Vagina (tissue), 2 donors: ENCODE measurements around the gene ITSN1. TPM values are rescaled to one million over a fixed set of nuclear protein-coding genes. Genes with fewer than 3 reads are reported as not detected.
"Not testable (repeated sequence)": the region's sequence is repeated elsewhere in the genome, so short reads cannot be mapped to it uniquely, and the experiment has no call there.

ENCODE experiments used
- DNase-seq, 2 donors: peaks; one replicate each; pipeline ENCODE4 v3.0.0-alpha.2; 2017; ENCODE audit errors: extremely low spot score in 2 of 2
- H3K27ac ChIP-seq: fragments of 200-600 bp; sonication (generic); one replicate; pipeline ENCODE4 v1.5.1; 2019
- H3K27me3 ChIP-seq: fragments of 200-600 bp; sonication (generic); one replicate; pipeline ENCODE4 v1.5.1; 2019
- H3K36me3 ChIP-seq, 2 donors: fragments of 200-600 bp; sonication (generic); one replicate each; pipeline ENCODE4 v1.5.1; 2017 to 2019
- H3K4me1 ChIP-seq: fragments of 200-600 bp; sonication (generic); one replicate; pipeline ENCODE4 v1.5.1; 2019
- H3K4me3 ChIP-seq, 2 donors: fragments of 200-600 bp; sonication (generic); 1 replicate in 1 of 2; 2 replicates in 1 of 2; pipeline ENCODE4 v1.5.1; 2016 to 2019
- H3K9me3 ChIP-seq: fragments of 200-600 bp; sonication (generic); one replicate; pipeline ENCODE4 v1.5.1; 2019
- POLR2A ChIP-seq, 2 donors: fragments of 450-650 bp; IDR thresholded peaks; one replicate each; pipeline ENCODE4 v1.6.1; 2017; ENCODE audit warnings: antibody characterized with exemption in 2 of 2, mild to moderate bottlenecking in 2 of 2, moderate library complexity in 2 of 2
- POLR2AphosphoS5 ChIP-seq, 2 donors: sonication (generic); formaldehyde crosslinking; IDR thresholded peaks; one replicate each; pipeline ENCODE4 v1.9.0; 2017; ENCODE audit warnings: antibody characterized with exemption in 2 of 2, mild to moderate bottlenecking in 2 of 2, low read depth in 1 of 2; ENCODE audit not compliant: insufficient read depth in 1 of 2
- intact Hi-C: fragments of 100-400 bp; cut with DNase I; formaldehyde crosslinking; loops from one replicate; pipeline ENCODE4 v1.15.1; 2023
- total RNA-seq: library from RNA; depleted of rRNA; stranded (reverse); fragments of >200 nt; gene quantifications from one replicate; pipeline ENCODE4 v1.2.3, GENCODE V29; 2016
- TF ChIP-seq, protein P1 (sequence below), 3 experiments: fragments of 450-650 bp in 2 of 3; fragments of 200-600 bp in 1 of 3; sonication (generic) in 1 of 3; IDR thresholded peaks; one replicate each; pipeline ENCODE4 v1.5.1; 2017 to 2019; ENCODE audit warnings: antibody characterized with exemption in 3 of 3, mild to moderate bottlenecking in 2 of 3, moderate library complexity in 2 of 3

ITSN1 gene
- total RNA-seq, 1 donor from 2014 or later = 46.9 TPM

GRCh38 chr21:33916200-33916567 lies 273.9 kb downstream of the ITSN1 start:
- Histone ChIP-seq H3K36me3 (peaks cover 0 to 11% of the 10 kb centered on the region in 2 donors), H3K4me1 (peaks cover 24% of the 10 kb centered on the region), H3K4me3 (peak overlapping the region; percentile 94 to 100), H3K9me3 (no peaks in the 10 kb centered on the region), H3K27me3 (no peaks in the 10 kb centered on the region), H3K27ac (peak overlapping the region; percentile 92)
- TF ChIP-seq POLR2AphosphoS5 (IDR thresholded peaks at IDR 0.05; ENCODE audit: insufficient read depth in 1 of 2, low read depth in 1 of 2) (no peak), POLR2A (IDR thresholded peaks at IDR 0.05) (no peak)
- TF ChIP-seq, protein P1, sequence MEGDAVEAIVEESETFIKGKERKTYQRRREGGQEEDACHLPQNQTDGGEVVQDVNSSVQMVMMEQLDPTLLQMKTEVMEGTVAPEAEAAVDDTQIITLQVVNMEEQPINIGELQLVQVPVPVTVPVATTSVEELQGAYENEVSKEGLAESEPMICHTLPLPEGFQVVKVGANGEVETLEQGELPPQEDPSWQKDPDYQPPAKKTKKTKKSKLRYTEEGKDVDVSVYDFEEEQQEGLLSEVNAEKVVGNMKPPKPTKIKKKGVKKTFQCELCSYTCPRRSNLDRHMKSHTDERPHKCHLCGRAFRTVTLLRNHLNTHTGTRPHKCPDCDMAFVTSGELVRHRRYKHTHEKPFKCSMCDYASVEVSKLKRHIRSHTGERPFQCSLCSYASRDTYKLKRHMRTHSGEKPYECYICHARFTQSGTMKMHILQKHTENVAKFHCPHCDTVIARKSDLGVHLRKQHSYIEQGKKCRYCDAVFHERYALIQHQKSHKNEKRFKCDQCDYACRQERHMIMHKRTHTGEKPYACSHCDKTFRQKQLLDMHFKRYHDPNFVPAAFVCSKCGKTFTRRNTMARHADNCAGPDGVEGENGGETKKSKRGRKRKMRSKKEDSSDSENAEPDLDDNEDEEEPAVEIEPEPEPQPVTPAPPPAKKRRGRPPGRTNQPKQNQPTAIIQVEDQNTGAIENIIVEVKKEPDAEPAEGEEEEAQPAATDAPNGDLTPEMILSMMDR (IDR thresholded peaks at IDR 0.05) = no peak
- intact Hi-C loops = loop anchor here (5.0 kb wide), 1 partner anchor 701 kb away; the partner anchor contains the start of gene RCAN1
- no peak for DNase-seq

GRCh38 chr21:33917421-33917820 lies 275.1 kb downstream of the ITSN1 start:
- Histone ChIP-seq H3K36me3 (no peaks in the 10 kb centered on the region), H3K27me3 (no peaks in the 10 kb centered on the region), H3K27ac (no peak overlapping the region), H3K9me3 (no peaks in the 10 kb centered on the region), H3K4me1 (peaks cover 24% of the 10 kb centered on the region), H3K4me3 (no peak overlapping the region)
- DNase-seq = no peak
- TF ChIP-seq POLR2A (IDR thresholded peaks at IDR 0.05) (no peak), POLR2AphosphoS5 (IDR thresholded peaks at IDR 0.05; ENCODE audit: insufficient read depth in 1 of 2, low read depth in 1 of 2) (no peak)
- TF ChIP-seq, protein P1 (IDR thresholded peaks at IDR 0.05) = no peak
- intact Hi-C loops = loop anchor here (5.0 kb wide), 1 partner anchor 700 kb away; the partner anchor contains the start of gene RCAN1

DNA sequence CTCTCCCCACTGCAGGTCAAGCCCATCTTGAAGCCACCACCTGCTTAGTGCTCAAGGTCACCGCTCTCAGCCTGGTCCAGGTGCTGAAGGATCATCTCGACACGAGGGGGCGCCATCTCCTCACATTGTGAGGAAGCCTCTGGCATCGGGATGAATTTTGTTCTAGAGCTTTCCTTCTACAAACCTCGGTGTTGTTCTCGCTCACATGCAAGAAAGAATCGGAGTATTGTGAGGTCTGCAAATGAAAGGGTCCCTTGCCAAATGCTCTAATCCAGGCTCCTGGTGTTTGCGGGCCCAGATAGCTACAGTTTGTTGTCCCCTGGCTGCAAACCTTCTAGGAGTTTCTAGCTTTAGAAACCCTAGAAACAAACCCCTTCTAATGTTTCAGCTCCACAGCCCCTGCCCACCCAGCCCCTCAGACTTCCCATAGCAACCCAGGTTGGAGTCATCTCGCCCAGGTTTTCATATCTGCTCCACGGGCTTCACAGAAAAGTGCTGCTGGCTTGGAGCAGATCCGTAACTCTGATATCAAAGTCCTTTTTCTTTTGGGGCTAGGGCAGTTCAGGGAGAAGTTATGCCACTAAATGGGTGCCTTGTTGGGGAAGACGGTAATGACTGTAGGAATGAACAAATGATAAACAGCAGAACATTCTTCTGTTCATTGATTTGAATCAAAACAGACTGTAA lies 281.9 kb downstream of the ITSN1 start:
- Histone ChIP-seq H3K9me3 (no peaks in the 10 kb centered on the region), H3K36me3 (no peaks in the 10 kb centered on the region), H3K27ac (peak overlapping the region; percentile 71), H3K27me3 (no peaks in the 10 kb centered on the region), H3K4me1 (peaks cover 7% of the 10 kb centered on the region), H3K4me3 (no peak overlapping the region)
- DNase-seq = no peak
- intact Hi-C loops = no loop called here
- TF ChIP-seq POLR2A (IDR thresholded peaks at IDR 0.05) (no peak), POLR2AphosphoS5 (IDR thresholded peaks at IDR 0.05; ENCODE audit: insufficient read depth in 1 of 2, low read depth in 1 of 2) (peak in 1 of 2 donors; percentile 58)
- TF ChIP-seq, protein P1 (IDR thresholded peaks at IDR 0.05) = peak; percentile 78 to 96 (median 94)

DNA sequence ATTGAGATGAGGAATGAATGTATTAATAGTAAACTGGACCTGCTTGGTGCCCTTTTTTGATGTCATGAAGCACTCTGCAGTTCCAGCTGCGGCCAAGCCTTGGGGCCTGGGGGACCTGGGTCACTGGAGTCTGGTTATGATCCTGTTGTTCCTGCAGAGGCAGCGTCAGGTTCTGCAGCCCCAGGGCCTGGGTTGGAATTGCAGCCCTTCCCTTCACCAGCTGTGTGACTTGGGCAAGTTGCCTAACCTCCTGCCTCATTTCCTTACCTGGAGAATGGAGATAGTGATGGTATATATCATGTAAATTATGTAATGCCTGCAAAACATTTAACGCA lies 282.4 kb downstream of the ITSN1 start:
- Histone ChIP-seq H3K36me3 (no peaks in the 10 kb centered on the region), H3K27ac (peak overlapping the region; percentile 71), H3K9me3 (no peaks in the 10 kb centered on the region), H3K4me3 (no peak overlapping the region), H3K27me3 (no peaks in the 10 kb centered on the region), H3K4me1 (peaks cover 7% of the 10 kb centered on the region)
- DNase-seq = no peak
- TF ChIP-seq POLR2A (IDR thresholded peaks at IDR 0.05) (no peak), POLR2AphosphoS5 (IDR thresholded peaks at IDR 0.05; ENCODE audit: insufficient read depth in 1 of 2, low read depth in 1 of 2) (no peak)
- TF ChIP-seq, protein P1 (IDR thresholded peaks at IDR 0.05) = no peak
- intact Hi-C loops = no loop called here

DNA sequence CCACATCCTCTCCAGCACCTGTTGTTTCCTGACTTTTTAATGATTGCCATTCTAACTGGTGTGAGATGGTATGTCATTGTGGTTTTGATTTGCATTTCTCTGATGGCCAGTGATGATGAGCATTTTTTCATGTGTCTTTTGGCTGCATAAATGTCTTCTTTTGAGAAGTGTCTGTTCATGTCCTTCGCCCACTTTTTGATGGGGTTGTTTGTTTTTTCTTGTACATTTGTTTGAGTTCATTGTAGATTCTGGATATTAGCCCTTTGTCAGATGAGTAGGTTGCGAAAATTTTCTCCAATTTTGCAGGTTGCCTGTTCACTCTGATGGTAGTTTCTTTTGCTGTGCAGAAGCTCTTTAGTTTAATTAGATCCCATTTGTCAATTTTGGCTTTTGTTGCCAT lies 283.9 kb downstream of the ITSN1 start:
- H3K36me3 ChIP-seq, H3K27ac ChIP-seq, H3K4me3 ChIP-seq, H3K4me1 ChIP-seq, H3K9me3 ChIP-seq, H3K27me3 ChIP-seq, intact Hi-C loops, DNase-seq: not testable (repeated sequence)
